ENCODE data around the gene IGFLR1. TPM values are rescaled to one million over a fixed set of nuclear protein-coding genes. Genes with fewer than 3 reads are reported as not detected.
A peak's percentile ranks its signal among the peaks of the same experiment; 100 is the strongest.

IGFLR1 gene
- total and polyA plus RNA-seq, 9 of the 15 experiments (the other 6 are each of a cell fraction or from before 2014, with no cell fraction given) = 1.0 to 14.3 (median 4.6) TPM

DNA sequence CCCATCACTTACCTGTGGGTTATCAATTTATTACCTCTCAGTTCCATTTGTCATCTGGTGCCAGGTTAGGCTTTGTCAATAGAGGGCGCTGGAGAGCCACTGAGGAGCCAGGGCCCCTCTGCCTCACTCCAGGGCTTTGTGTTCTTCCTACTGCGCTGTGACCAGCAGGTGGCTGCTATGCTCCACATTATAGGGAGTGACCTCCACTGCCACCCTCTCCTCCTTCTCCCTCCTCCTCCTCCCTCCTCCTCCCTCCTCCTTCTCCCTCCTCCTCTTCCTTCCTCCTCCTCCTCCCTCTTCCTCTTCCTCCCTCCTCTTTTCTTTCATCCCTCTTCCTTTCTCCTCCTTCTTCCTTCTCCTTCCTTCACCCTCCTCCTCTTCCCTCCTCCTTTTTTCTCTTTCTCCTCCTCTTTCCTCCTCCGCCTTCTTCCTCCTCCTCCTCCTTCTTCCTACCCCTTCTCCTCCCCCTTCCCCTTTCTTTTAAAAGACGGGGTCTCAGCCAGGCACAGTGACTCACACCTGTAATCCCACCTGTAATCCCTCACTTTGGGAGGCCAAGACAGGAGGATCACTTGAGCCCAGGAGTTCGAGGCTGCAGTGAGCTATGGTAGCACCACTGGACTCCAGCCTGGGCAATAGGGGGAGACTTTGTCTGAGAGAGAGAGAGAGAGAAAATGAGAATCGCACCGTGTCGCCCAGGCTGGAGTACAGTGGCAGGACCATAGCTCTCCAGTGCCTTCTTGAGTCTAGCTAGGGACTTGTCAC, 48.2 kb downstream of the IGFLR1 start (continued):
- TF ChIP-seq, protein P1, sequence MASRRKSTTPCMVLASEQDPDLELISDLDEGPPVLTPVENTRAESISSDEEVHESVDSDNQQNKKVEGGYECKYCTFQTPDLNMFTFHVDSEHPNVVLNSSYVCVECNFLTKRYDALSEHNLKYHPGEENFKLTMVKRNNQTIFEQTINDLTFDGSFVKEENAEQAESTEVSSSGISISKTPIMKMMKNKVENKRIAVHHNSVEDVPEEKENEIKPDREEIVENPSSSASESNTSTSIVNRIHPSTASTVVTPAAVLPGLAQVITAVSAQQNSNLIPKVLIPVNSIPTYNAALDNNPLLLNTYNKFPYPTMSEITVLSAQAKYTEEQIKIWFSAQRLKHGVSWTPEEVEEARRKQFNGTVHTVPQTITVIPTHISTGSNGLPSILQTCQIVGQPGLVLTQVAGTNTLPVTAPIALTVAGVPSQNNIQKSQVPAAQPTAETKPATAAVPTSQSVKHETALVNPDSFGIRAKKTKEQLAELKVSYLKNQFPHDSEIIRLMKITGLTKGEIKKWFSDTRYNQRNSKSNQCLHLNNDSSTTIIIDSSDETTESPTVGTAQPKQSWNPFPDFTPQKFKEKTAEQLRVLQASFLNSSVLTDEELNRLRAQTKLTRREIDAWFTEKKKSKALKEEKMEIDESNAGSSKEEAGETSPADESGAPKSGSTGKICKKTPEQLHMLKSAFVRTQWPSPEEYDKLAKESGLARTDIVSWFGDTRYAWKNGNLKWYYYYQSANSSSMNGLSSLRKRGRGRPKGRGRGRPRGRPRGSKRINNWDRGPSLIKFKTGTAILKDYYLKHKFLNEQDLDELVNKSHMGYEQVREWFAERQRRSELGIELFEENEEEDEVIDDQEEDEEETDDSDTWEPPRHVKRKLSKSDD (conservative IDR thresholded peaks at IDR 0.05; ENCODE audit: low read length) = peak; percentile 50; the same call in 1 of the 2 replicates
- TF ChIP-seq STAG1 (CRISPR knock-in tag; IDR thresholded peaks at IDR 0.05; ENCODE audit: borderline replicate concordance) (peak; percentile 92), HDGF (IDR thresholded peaks at IDR 0.05) (0 out of 2 replicates have a peak, but pooled peaks have one; percentile 21), TSC22D4 (tag; IDR thresholded peaks at IDR 0.05) (no peak), NR2C1 (IDR thresholded peaks at IDR 0.05) (peak; percentile 30; the same call in 1 of the 2 replicates), NR2C1 (tag; IDR thresholded peaks at IDR 0.05) (no peak), MNT (conservative IDR thresholded peaks at IDR 0.05) (peak in 1 of 2 experiments; percentile 50; a peak in 2 of 4 replicates), MEIS2 (IDR thresholded peaks at IDR 0.05; ENCODE audit: partially characterized antibody) (peak; percentile 47), RAD21 (CRISPR knock-in tag; conservative IDR thresholded peaks at IDR 0.05 in 1 of 2, IDR thresholded peaks at IDR 0.05 in 1 of 2) (peak; percentile 97 to 99), ZKSCAN1 (IDR thresholded peaks at IDR 0.05; ENCODE audit: low read depth, low read length) (0 out of 2 replicates have a peak, but pooled peaks have one; percentile 20), NR2C2 (CRISPR knock-in tag; IDR thresholded peaks at IDR 0.05) (peak; percentile 57; the same call in 1 of the 2 replicates), NR2C2 (tag; IDR thresholded peaks at IDR 0.05) (no peak), C11orf30 (IDR thresholded peaks at IDR 0.05; ENCODE audit: low read depth) (no peak)
- TF ChIP-seq, protein P2, sequence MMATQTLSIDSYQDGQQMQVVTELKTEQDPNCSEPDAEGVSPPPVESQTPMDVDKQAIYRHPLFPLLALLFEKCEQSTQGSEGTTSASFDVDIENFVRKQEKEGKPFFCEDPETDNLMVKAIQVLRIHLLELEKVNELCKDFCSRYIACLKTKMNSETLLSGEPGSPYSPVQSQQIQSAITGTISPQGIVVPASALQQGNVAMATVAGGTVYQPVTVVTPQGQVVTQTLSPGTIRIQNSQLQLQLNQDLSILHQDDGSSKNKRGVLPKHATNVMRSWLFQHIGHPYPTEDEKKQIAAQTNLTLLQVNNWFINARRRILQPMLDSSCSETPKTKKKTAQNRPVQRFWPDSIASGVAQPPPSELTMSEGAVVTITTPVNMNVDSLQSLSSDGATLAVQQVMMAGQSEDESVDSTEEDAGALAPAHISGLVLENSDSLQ (IDR thresholded peaks at IDR 0.05) = peak; percentile 83
- TF ChIP-seq, protein P3, sequence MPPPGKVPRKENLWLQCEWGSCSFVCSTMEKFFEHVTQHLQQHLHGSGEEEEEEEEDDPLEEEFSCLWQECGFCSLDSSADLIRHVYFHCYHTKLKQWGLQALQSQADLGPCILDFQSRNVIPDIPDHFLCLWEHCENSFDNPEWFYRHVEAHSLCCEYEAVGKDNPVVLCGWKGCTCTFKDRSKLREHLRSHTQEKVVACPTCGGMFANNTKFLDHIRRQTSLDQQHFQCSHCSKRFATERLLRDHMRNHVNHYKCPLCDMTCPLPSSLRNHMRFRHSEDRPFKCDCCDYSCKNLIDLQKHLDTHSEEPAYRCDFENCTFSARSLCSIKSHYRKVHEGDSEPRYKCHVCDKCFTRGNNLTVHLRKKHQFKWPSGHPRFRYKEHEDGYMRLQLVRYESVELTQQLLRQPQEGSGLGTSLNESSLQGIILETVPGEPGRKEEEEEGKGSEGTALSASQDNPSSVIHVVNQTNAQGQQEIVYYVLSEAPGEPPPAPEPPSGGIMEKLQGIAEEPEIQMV (tag; conservative IDR thresholded peaks at IDR 0.05; ENCODE audit: low read depth) = 0 out of 2 replicates have a peak, but pooled peaks have one; percentile 16
- TF ChIP-seq, protein P4, sequence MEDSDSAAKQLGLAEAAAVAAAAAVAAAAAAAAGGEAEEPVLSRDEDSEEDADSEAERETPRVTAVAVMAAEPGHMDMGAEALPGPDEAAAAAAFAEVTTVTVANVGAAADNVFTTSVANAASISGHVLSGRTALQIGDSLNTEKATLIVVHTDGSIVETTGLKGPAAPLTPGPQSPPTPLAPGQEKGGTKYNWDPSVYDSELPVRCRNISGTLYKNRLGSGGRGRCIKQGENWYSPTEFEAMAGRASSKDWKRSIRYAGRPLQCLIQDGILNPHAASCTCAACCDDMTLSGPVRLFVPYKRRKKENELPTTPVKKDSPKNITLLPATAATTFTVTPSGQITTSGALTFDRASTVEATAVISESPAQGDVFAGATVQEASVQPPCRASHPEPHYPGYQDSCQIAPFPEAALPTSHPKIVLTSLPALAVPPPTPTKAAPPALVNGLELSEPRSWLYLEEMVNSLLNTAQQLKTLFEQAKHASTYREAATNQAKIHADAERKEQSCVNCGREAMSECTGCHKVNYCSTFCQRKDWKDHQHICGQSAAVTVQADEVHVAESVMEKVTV (CRISPR knock-in tag; IDR thresholded peaks at IDR 0.05) = peak; percentile 93
